Cardiac muscle cell (in vitro differentiated cells and primary cell): ENCODE results near the gene UGT3A1. TPM values are rescaled to one million over a fixed set of nuclear protein-coding genes. Genes with fewer than 3 reads are reported as not detected.

Experiments used
- DNase-seq, 2 donors: peaks; one replicate each; pipeline versions ENCODE4 v3.0.0 to v3.0.0-alpha.2; 2010 to 2017; ENCODE audit warnings: low read depth in 1 of 2, low spot score in 1 of 2
- H3K27ac ChIP-seq: fragments of 200-600 bp; sonication (generic); 2 replicates; pipeline ENCODE4 v1.5.1; 2016
- H3K27me3 ChIP-seq: fragments of 200-600 bp; sonication (generic); 2 replicates; pipeline ENCODE4 v1.6.0; 2016; ENCODE audit warnings: control low read depth
- H3K36me3 ChIP-seq: fragments of 200-600 bp; sonication (generic); 2 replicates; pipeline ENCODE4 v1.5.1; 2016; ENCODE audit warnings: control low read depth
- H3K4me1 ChIP-seq: fragments of 200-600 bp; sonication (generic); 2 replicates; pipeline ENCODE4 v1.8.1; 2017; ENCODE audit warnings: low read depth, mild to moderate bottlenecking, mixed run types
- H3K4me3 ChIP-seq: fragments of 200-600 bp; sonication (generic); 2 replicates; pipeline ENCODE4 v1.5.1; 2016; ENCODE audit warnings: mild to moderate bottlenecking
- H3K9me3 ChIP-seq: fragments of 200-600 bp; sonication (generic); 2 replicates; pipeline ENCODE4 v1.5.1; 2017; ENCODE audit warnings: low read depth, mild to moderate bottlenecking, control low read depth
- polyA plus RNA-seq: library from polyadenylated mRNA; unstranded; fragments of >200 nt; fragmentation: Nextera tagmentation; extraction: Ambion mirVana; gene quantifications from 2 replicates; pipeline ENCODE4 v1.2.1, GENCODE V29; 2016
- total RNA-seq: library from RNA; depleted of rRNA; stranded (reverse); fragments of >200 nt; gene quantifications from 2 replicates; pipeline ENCODE4 v1.2.3, GENCODE V29; 2016
- TF ChIP-seq, protein P1 (sequence below): IDR thresholded peaks from 2 replicates; pipeline ENCODE4 v1.5.1; 2012; ENCODE audit warnings: low read depth, mild to moderate bottlenecking, low read length

Gene UGT3A1
- total and polyA plus RNA-seq, 2 experiments from 2014 or later: 0.48 TPM; not detected in 1

DNA sequence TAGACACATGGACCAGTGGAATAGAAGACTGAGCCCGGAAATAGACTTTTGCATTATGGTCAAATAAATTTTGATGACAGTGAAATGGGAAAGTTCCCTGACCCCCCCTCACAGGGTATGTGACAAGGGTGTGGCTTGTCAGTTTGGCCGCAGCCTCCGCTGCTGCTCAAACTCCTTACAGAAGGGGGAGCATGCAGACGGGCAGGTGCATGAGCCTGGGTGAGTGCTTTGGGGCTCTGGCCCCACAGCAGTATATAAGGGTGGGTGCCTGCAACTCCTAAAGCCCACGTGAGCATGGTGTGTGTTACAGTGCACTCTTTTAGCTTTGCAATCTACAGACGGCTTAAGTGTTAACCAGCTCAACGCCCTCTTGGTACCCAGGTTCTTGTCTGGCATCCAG lies 30.9 kb downstream of the UGT3A1 start:
- Histone ChIP-seq H3K36me3 (no peaks in the 10 kb centered on the region), H3K27me3 (no peaks in the 10 kb centered on the region), H3K4me1 (no peaks in the 10 kb centered on the region), H3K4me3 (no peak overlapping the region), H3K9me3 (no peaks in the 10 kb centered on the region), H3K27ac (no peak overlapping the region)
- no peak for DNase-seq
- TF ChIP-seq, protein P1, sequence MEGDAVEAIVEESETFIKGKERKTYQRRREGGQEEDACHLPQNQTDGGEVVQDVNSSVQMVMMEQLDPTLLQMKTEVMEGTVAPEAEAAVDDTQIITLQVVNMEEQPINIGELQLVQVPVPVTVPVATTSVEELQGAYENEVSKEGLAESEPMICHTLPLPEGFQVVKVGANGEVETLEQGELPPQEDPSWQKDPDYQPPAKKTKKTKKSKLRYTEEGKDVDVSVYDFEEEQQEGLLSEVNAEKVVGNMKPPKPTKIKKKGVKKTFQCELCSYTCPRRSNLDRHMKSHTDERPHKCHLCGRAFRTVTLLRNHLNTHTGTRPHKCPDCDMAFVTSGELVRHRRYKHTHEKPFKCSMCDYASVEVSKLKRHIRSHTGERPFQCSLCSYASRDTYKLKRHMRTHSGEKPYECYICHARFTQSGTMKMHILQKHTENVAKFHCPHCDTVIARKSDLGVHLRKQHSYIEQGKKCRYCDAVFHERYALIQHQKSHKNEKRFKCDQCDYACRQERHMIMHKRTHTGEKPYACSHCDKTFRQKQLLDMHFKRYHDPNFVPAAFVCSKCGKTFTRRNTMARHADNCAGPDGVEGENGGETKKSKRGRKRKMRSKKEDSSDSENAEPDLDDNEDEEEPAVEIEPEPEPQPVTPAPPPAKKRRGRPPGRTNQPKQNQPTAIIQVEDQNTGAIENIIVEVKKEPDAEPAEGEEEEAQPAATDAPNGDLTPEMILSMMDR: no peak

DNA sequence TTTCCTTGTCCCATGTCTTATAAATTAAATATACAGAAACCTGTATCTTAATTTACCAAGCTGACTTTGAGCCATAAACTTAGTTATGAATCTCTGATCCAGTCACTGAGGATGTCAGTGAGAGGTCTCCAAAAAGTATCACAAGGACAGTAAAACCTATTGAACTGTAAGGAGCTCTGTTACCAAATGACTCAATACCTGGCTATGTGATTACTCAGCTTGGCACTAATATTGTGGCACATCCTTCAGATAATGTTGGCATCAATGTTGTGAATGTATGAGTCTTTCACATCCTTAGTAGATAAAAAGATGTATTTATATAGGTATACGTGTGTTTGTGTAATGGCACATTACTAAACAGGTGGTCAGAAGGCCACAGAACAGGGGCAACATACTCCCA lies 34.8 kb downstream of the UGT3A1 start:
- no peaks in the 10 kb centered on the region for H3K36me3 ChIP-seq
- TF ChIP-seq, protein P1: no peak
- no peak overlapping the region for H3K4me3 ChIP-seq
- DNase-seq: no peak
- no peak overlapping the region for H3K27ac ChIP-seq
- no peaks in the 10 kb centered on the region for H3K27me3 ChIP-seq
- H3K4me1 ChIP-seq: no peaks in the 10 kb centered on the region
- H3K9me3 ChIP-seq: no peaks in the 10 kb centered on the region

DNA sequence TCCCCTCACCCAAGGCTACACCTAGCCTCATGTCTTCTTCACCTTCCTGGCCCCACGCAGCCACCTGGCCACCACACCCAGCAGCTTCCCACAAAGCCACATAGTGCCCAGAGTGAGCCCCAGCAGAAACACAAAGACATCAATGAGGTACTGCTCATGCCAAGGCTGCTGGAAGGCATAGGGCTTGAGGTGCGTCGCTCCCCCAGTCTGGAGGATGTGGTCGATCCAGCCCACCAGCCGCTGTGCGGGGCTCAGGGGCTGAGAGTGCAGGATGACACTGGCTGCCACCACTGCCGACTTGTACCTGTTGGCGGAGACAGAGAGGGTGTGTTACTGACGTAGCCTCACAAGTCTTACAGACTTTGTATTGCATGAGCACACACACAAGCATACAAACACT lies 37.0 kb downstream of the UGT3A1 start:
- no peak overlapping the region for H3K4me3 ChIP-seq
- H3K9me3 ChIP-seq: no peaks in the 10 kb centered on the region
- H3K27ac ChIP-seq: no peak overlapping the region
- H3K36me3 ChIP-seq: no peaks in the 10 kb centered on the region
- no peaks in the 10 kb centered on the region for H3K4me1 ChIP-seq
- no peak for DNase-seq
- H3K27me3 ChIP-seq: no peaks in the 10 kb centered on the region
- TF ChIP-seq, protein P1: no peak

DNA sequence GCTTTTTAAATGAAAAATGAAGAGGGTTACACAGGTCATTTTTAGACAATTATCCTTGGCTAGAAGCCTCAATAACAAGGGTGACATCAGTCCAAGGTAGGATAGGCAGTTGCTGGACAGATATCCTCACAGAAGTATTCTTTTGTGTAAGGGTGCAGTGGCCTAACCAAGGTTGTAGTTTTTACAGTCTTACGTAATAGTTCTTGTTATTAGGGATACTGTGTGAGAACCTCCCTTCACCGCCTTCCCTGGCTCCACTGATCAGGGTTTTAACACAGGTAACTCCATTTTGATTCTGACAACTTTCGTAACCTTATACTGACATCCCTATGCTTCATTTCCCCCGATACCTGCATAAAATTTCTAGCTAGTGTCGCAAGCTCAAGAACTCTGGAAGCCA lies 44.1 kb downstream of the UGT3A1 start:
- Histone ChIP-seq H3K27me3 (no peaks in the 10 kb centered on the region), H3K9me3 (no peaks in the 10 kb centered on the region), H3K4me3 (no peak overlapping the region), H3K36me3 (no peaks in the 10 kb centered on the region), H3K4me1 (no peaks in the 10 kb centered on the region), H3K27ac (no peak overlapping the region)
- DNase-seq: no peak
- TF ChIP-seq, protein P1: no peak

DNA sequence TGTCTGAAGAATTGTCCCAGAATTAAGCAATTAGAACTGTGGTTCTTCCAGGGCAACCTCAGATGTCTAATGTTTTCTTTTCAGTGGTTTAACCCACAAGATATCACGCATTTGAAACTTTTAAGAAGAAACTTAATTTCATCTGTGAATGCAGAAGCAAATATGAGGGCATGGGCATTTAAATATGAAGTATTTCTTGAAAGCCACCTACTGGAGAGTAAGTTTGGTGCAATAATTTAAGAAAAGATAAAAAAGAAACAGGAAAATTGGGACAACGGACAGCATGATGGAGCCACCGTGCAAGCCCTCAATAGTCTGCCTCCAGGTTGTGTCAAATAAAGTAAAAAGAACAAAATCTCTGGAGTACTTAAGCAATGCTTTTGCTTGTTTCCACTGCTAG lies 51.6 kb downstream of the UGT3A1 start:
- H3K4me3 ChIP-seq: no peak overlapping the region
- no peak for DNase-seq
- no peaks in the 10 kb centered on the region for H3K4me1 ChIP-seq
- TF ChIP-seq, protein P1: peak; percentile 3
- no peaks in the 10 kb centered on the region for H3K9me3 ChIP-seq
- H3K27ac ChIP-seq: no peak overlapping the region
- H3K27me3 ChIP-seq: no peaks in the 10 kb centered on the region
- no peaks in the 10 kb centered on the region for H3K36me3 ChIP-seq

DNA sequence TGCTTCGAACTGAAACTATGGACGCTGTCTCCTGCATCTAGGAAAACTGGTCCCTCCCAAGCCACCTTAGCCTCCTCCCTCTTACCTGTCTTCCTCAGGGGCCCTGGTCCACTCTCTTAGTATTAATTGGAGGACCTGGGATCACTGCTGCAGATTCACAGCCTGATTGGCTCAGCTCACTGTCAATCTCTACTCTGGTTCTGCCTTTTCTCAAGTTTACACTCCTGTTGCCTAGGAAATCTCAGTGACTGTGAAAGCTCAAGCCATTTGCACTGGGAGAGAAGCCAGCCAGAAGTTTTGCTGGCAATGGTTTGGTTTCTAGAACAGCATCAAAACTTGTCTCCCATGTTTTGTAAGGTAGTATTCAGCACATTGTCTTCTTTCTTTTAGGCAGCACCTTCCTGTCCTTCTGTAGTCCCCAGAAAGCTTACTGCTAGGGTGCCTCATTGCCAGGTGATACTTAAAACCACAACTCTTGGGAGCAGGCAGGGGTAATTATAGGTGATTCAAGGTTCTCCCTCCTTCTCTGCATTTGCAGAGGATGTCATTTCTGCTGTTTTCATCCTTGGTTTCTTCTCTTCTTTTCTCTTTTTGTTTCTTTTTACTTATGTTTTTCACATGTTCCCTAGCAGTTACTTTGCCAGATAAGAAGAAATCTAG lies 52.5 kb downstream of the UGT3A1 start, which contains the start of gene CAPSL:
Gene CAPSL (minus strand): TSS at position 55 of the 660 bp plus-strand sequence. CDS start 17,502 bp downstream, outside the sequence.
- Histone ChIP-seq H3K27ac (no peak within 1 kb of the TSS), H3K9me3 (no peaks in the 10 kb centered on the region), H3K4me1 (no peaks in the 10 kb centered on the region), H3K27me3 (no peaks in the 10 kb centered on the region), H3K36me3 (no peaks in the 10 kb centered on the region), H3K4me3 (no peak within 1 kb of the TSS)
- TF ChIP-seq, protein P1: no peak
- peak; percentile 63 to 68 for DNase-seq
